Measurements from ENCODE around the gene CHAF1A. TPM values are rescaled to one million over a fixed set of nuclear protein-coding genes. Genes with fewer than 3 reads are reported as not detected.

CHAF1A gene
- total RNA-seq, 2 experiments from 2014 or later = 118 to 126 TPM

GRCh38 chr19:4376671-4376990 lies 25.8 kb upstream of the CHAF1A start:
- Mint-ChIP-seq H3K27ac (no peak overlapping the region), H3K36me3 (peaks cover 2% of the 10 kb centered on the region), H3K27me3 (no peaks in the 10 kb centered on the region), H3K4me3 (no peak overlapping the region), H3K9me3 (ENCODE audit: low read depth) (no peaks in the 10 kb centered on the region), H3K4me1 (peaks cover 73% of the 10 kb centered on the region)
- ATAC-seq (no peak), DNase-seq (no peak)
- CTCF ChIA-PET = interaction anchor here (2.3 to 7.2 kb wide), 2 partner anchors 24 to 26 kb away, joined by 6 to 27 read pairs; partner anchors contain the start of genes CHAF1A and SH3GL1

DNA sequence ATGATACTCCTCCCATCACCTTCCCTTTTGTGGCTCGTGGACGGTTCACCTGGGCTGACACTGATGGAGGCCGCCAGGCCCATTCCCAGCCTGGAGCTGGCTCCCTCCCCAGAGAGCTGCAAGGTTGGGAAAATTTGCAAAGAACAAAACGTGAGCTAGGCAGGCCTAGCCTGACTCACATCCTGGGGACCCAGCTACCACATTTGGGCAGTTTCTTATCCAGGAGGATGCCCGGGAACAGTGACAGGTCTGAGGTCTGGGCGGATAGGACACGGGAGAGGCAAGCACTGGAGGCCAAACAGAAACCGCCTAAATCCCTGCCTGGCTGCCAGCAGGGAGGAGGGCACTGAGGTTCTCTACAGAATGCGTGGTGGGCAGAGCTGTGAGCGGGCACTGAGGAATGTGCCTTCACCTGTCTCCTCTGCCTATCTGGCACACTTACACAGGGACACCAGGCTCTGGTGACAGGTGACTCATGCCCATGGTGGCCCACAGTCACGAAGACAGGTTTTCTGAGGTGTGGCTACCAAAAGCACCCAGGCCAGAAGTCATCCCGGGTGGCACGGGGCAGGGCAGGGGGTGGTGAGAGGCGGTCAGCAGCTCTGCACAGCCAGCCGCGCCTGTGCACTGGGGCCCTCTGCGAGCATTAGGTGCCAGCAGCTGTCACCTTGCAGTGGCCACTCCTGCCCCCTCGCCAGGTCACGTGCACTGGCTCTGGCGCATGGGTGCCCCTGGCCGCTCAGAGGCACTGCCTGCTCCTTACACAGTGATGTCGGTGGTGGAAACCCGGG lies 25.3 kb upstream of the CHAF1A start:
- Mint-ChIP-seq H3K4me1 (peaks cover 71% of the 10 kb centered on the region), H3K9me3 (ENCODE audit: low read depth) (no peaks in the 10 kb centered on the region), H3K27me3 (no peaks in the 10 kb centered on the region), H3K27ac (no peak overlapping the region), H3K4me3 (no peak overlapping the region), H3K36me3 (peaks cover 2% of the 10 kb centered on the region)
- CTCF ChIA-PET = interaction anchor here (1.1 to 7.2 kb wide), 2 partner anchors 23 to 25 kb away, joined by 4 to 27 read pairs; partner anchors contain the start of genes CHAF1A and SH3GL1
- ATAC-seq (no peak), DNase-seq (no peak)

- peaks cover 66% of the 10 kb centered on the region for H3K4me1 Mint-ChIP-seq
- no peaks in the 10 kb centered on the region for H3K27me3 Mint-ChIP-seq
- peak overlapping the region; percentile 82 for H3K27ac Mint-ChIP-seq
- peaks cover 7% of the 10 kb centered on the region for H3K36me3 Mint-ChIP-seq
- peak overlapping the region; percentile 17 for H3K4me3 Mint-ChIP-seq
- no peak for DNase-seq
- CTCF ChIA-PET = interaction anchor here (1.2 to 2.3 kb wide), 2 partner anchors 9 to 36 kb away, joined by 3 to 9 read pairs; no protein-coding TSS in a partner anchor
- H3K9me3 Mint-ChIP-seq (ENCODE audit: low read depth) = no peaks in the 10 kb centered on the region
- ATAC-seq = no peak
These were observed 23.6 kb upstream of the CHAF1A start for GRCh38 chr19:4378886-4379285.

DNA sequence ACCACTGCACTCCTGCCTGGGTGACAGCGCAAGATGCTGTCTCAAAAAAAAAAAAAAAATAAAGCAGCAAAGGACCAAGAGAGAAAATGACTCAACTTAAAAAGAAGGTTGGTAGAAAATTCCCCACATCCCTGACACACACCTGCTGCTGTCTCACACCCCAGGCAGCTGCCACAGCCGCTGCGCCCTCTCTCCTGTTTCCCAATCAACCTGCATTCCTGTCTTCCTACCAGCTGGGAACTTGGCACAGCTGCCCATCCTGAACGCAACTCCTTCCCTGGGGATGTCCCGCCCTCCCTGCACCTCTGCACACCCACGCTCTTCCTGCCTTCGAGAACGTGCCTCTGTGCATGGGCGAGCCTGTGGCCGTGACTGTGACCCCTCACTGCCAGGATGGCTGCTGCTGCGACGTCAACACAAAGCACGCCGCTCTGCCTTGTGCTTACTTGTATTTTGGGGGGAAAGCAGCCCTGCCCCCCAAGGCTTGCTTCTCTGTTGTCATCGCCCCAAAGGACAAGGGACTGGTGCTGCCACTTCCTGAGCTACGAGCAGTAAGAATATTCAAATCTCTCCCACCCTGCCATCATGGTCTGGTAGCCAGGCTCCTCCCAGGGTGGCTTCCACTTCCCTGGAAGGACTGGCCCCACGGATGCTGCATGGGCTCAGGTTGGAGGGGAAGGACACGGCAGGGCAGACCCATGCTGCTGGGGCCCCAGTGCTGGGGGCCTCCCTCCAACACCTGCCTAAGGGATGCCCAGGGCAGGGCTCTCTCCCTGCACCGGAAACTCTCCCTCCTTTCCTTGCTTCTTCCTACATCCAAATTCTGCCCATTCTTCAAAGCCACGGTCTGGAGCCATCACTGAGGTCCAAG lies 22.8 kb upstream of the CHAF1A start:
- CTCF ChIA-PET = interaction anchor here (0.7 to 2.3 kb wide), 7 partner anchors 10 to 113 kb away, joined by 3 to 9 read pairs (median 4); partner anchors contain the start of gene SH3GL1
- H3K27ac Mint-ChIP-seq = peak overlapping the region; percentile 82
- H3K9me3 Mint-ChIP-seq (ENCODE audit: low read depth) = no peaks in the 10 kb centered on the region
- peak overlapping the region; percentile 66 for H3K4me3 Mint-ChIP-seq
- peaks cover 59% of the 10 kb centered on the region for H3K4me1 Mint-ChIP-seq
- no peaks in the 10 kb centered on the region for H3K27me3 Mint-ChIP-seq
- peak; percentile 65 for DNase-seq
- peak; percentile 59 for ATAC-seq
- H3K36me3 Mint-ChIP-seq = peaks cover 8% of the 10 kb centered on the region

- CTCF ChIA-PET = interaction anchor here (1.0 to 2.3 kb wide), 7 partner anchors 10 to 253 kb away, joined by 3 to 9 read pairs (median 4); partner anchors contain the start of genes MPND and SH3GL1
- H3K4me1 Mint-ChIP-seq = peaks cover 56% of the 10 kb centered on the region
- H3K36me3 Mint-ChIP-seq = peaks cover 8% of the 10 kb centered on the region
- no peaks in the 10 kb centered on the region for H3K27me3 Mint-ChIP-seq
- peak overlapping the region; percentile 82 for H3K27ac Mint-ChIP-seq
- H3K9me3 Mint-ChIP-seq (ENCODE audit: low read depth) = no peaks in the 10 kb centered on the region
- peak; percentile 86 for ATAC-seq
- peak overlapping the region; percentile 66 for H3K4me3 Mint-ChIP-seq
- DNase-seq = peak; percentile 81
These were observed 22.1 kb upstream of the CHAF1A start for GRCh38 chr19:4380254-4380727.

DNA sequence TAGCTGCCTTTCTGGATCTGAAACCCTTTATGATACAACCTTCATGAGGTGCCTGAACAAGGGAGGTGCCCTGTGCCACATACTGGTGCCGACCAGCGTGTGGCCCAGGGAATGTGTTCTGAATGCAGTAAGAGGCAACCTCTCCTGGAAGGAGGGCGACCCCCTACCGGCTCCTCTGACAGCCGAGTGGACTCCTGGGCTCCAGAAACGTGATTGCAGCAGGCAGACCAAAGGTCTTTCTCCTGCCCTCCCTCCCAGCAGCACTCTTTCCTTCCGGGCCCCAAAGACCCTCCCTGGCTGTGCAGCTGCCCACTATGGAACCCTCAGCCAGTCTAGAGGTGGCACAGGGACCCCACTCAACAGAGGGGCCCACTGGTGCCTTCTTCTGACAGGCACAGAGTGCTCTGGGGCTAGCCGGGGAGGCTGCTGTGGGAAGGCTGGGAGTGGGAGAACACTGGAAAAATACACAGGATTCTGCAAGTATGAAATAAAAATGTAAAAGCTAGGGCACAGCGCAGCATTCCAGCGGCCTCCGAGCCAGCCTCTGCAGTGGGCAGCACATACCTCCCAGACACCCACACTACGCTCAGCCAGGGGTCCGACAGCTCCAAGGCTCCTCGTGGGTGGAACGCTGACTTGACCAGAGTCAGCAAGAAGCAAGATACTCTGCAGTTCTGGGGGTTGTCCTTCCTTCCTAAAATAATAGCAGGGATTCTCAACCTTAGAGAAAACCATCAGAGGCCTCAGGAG lies 17.0 kb upstream of the CHAF1A start:
- H3K9me3 Mint-ChIP-seq (ENCODE audit: low read depth) = no peaks in the 10 kb centered on the region
- H3K36me3 Mint-ChIP-seq = peaks cover 10% of the 10 kb centered on the region
- DNase-seq (no peak), ATAC-seq (no peak)
- CTCF ChIA-PET = no interaction called here
- peaks cover 20% of the 10 kb centered on the region for H3K4me1 Mint-ChIP-seq
- no peak overlapping the region for H3K27ac Mint-ChIP-seq
- H3K27me3 Mint-ChIP-seq = no peaks in the 10 kb centered on the region
- no peak overlapping the region for H3K4me3 Mint-ChIP-seq

DNA sequence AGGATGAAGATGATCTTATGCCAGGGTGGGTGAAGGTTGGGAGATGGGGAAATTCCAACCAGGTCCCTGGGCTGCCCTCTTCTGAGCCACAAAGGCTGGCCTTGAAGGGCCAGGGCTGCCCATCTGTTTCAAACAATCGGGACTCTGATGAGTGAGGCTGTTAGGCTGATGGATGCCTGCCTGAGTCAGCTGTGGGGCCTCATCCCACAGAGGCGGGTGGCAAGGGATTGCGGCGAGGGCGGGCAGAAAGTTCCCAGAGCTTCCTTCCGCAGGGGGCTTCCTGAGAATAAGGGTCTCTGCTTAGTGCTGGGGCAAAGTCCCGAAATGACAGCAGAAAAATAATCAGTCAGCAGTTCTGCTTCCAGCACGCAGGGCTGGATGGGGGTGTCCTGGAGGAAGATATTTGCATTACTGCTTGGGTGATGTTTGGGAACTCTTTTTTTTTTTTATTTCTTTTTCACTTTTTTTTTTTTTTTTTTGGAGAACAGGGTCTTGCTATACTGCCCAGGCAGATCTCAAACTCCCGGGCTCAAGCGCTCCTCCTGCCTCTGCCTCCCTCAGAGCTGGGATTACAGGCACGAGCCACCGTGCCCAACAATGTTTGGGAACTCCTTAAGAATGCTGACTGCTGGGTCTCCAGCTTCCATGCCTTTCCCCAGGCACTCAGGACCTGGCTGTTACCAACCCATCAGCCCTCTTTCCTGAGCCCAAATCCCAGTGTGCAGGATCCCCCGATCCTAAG lies 16.2 kb upstream of the CHAF1A start:
- Mint-ChIP-seq H3K9me3 (ENCODE audit: low read depth) (no peaks in the 10 kb centered on the region), H3K27me3 (no peaks in the 10 kb centered on the region), H3K4me3 (no peak overlapping the region), H3K4me1 (peaks cover 20% of the 10 kb centered on the region), H3K36me3 (peaks cover 10% of the 10 kb centered on the region), H3K27ac (no peak overlapping the region)
- no peak for ATAC-seq
- CTCF ChIA-PET = no interaction called here
- no peak for DNase-seq

GRCh38 chr19:4388337-4389063 lies 13.9 kb upstream of the CHAF1A start:
- Mint-ChIP-seq H3K36me3 (peaks cover 9% of the 10 kb centered on the region), H3K27me3 (no peaks in the 10 kb centered on the region), H3K27ac (no peak overlapping the region), H3K9me3 (ENCODE audit: low read depth) (no peaks in the 10 kb centered on the region), H3K4me1 (peaks cover 25% of the 10 kb centered on the region), H3K4me3 (no peak overlapping the region)
- CTCF ChIA-PET = interaction anchor here (0.9 to 2.0 kb wide), 3 partner anchors 10 to 121 kb away, joined by 3 to 5 read pairs (median 3); partner anchors contain the start of gene SH3GL1
- ATAC-seq (no peak), DNase-seq (no peak)

- no peak for ATAC-seq
- peaks cover 27% of the 10 kb centered on the region for H3K4me1 Mint-ChIP-seq
- no peak for DNase-seq
- peaks cover 7% of the 10 kb centered on the region for H3K36me3 Mint-ChIP-seq
- H3K27me3 Mint-ChIP-seq = no peaks in the 10 kb centered on the region
- no peak overlapping the region for H3K4me3 Mint-ChIP-seq
- CTCF ChIA-PET = interaction anchor here (0.9 kb wide), 1 partner anchor 10 kb away, joined by 3 read pairs; no protein-coding TSS in a partner anchor
- no peaks in the 10 kb centered on the region for H3K9me3 Mint-ChIP-seq (ENCODE audit: low read depth)
- no peak overlapping the region for H3K27ac Mint-ChIP-seq
These were observed 13.4 kb upstream of the CHAF1A start for GRCh38 chr19:4389064-4389375.

DNA sequence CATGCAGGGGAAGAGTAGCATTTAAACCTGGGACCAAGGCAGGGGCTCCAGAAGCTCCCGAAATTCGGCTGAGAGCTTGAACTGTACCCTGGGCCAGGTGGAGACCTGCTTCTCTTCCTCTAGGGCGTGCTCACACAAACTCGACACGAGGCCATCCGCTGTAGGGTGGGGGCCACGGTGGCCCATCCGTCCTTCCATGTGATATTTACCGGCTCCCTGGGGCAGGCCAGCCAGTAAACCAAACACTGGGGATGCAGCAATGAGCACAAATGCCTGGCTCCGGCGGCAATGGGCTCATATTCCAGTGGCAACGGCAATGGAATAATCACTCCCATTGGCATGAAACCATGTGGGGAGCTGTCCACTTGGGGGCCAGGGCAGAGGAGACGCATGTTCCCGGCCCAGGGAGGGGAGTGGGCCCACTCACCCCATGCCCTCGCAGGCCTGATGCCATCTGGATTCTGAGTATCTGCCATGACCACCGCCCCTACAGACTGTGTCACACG lies 12.9 kb upstream of the CHAF1A start:
- H3K36me3 Mint-ChIP-seq = peaks cover 8% of the 10 kb centered on the region
- H3K4me1 Mint-ChIP-seq = peaks cover 33% of the 10 kb centered on the region

GRCh38 chr19:4390017-4390566 lies 12.3 kb upstream of the CHAF1A start:
- Mint-ChIP-seq H3K9me3 (ENCODE audit: low read depth) (no peaks in the 10 kb centered on the region), H3K4me1 (peaks cover 34% of the 10 kb centered on the region), H3K4me3 (no peak overlapping the region), H3K27me3 (no peaks in the 10 kb centered on the region), H3K27ac (peak overlapping the region; percentile 77), H3K36me3 (peaks cover 9% of the 10 kb centered on the region)
- ATAC-seq = no peak
- CTCF ChIA-PET = interaction anchor here (1.1 kb wide), 1 partner anchor 38 kb away, joined by 3 read pairs; no protein-coding TSS in a partner anchor
- DNase-seq = no peak

More for the DNA sequence above, 12.9 kb upstream of the CHAF1A start:
- no peak for DNase-seq
- H3K4me3 Mint-ChIP-seq = no peak overlapping the region
- no peak overlapping the region for H3K27ac Mint-ChIP-seq
- H3K9me3 Mint-ChIP-seq (ENCODE audit: low read depth) = no peaks in the 10 kb centered on the region
- no peak for ATAC-seq
- CTCF ChIA-PET = no interaction called here
- H3K27me3 Mint-ChIP-seq = no peaks in the 10 kb centered on the region

All from activated CD8-positive, alpha-beta memory T cell treated with anti-CD3 and anti-CD28 coated beads, Interleukin-2, amount 10 ng/mL, durations not matched to agents 7 days and 5 days (primary cell).